GM23248 (cell line): ENCODE data around the gene FGGY.

Experiments
- EZH2 ChIP-seq: fragments of 200-600 bp; sonication (generic); IDR thresholded peaks from 2 replicates; pipeline ENCODE4 v1.6.1; 2018; ENCODE audit warnings: antibody characterized with exemption, mild to moderate bottlenecking; ENCODE audit not compliant: insufficient read depth, poor library complexity, severe bottlenecking
- EZH2phosphoT487 ChIP-seq: fragments of 200-600 bp; sonication (generic); IDR thresholded peaks from 2 replicates; pipeline ENCODE4 v1.6.1; 2018; ENCODE audit warnings: antibody characterized with exemption, moderate library complexity, mild to moderate bottlenecking, low read depth; ENCODE audit not compliant: insufficient read depth

DNA sequence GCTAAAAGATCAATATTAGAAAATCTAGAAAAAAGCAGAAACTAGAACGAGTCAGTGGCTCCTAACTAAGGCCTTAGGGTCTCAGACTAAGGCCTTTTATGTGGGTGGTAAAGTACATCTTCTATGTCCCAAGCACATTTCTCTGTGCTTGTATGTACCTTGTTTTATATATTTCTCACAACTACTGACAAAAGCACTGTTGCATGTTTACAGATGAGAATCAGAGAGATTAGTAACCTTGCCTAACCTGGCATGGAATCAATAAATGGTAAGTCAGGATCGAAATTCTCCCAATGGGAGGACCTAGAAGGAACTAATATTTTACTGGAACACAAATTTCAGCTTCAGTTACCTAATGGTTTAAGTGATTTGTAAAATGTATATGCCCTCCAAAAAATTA lies 160.9 kb downstream of the FGGY start:
- TF ChIP-seq EZH2 (no peak), EZH2phosphoT487 (no peak)
